GM19035 (cell line): ENCODE data around the gene DOK6.
"Not testable (repeated sequence)": the region's sequence is repeated elsewhere in the genome, so short reads cannot be mapped to it uniquely, and the experiment has no call there.

Source experiments
- ATAC-seq: cut with Tn5 transposase; IDR thresholded peaks from one replicate; pipeline ENCODE4 v1.9.1; 2021; ENCODE audit not compliant: unreplicated experiment

Gene DOK6

GRCh38 chr18:69400253-69400975, at the start of gene DOK6:
TSS of gene DOK6 (plus strand) at chr18:69400888.
- no peak for ATAC-seq

- ATAC-seq, result no peak
Observed at GRCh38 chr18:69353023-69353422, 47.7 kb upstream of the DOK6 start.

- no peak for ATAC-seq
Observed at GRCh38 chr18:69357590-69357989, 43.1 kb upstream of the DOK6 start.

- ATAC-seq, result no peak
Observed at GRCh38 chr18:69358212-69358895, 42.3 kb upstream of the DOK6 start.

GRCh38 chr18:69359768-69360167, 40.9 kb upstream of the DOK6 start:
- not testable (repeated sequence) for ATAC-seq

- ATAC-seq, result no peak
Observed at GRCh38 chr18:69364930-69365329, 35.8 kb upstream of the DOK6 start.

GRCh38 chr18:69365658-69366057, 35.0 kb upstream of the DOK6 start:
- no peak for ATAC-seq

GRCh38 chr18:69367104-69367503, 33.6 kb upstream of the DOK6 start:
- no peak for ATAC-seq

GRCh38 chr18:69371729-69372128, 29.0 kb upstream of the DOK6 start:
- no peak for ATAC-seq

- no peak for ATAC-seq
Observed at GRCh38 chr18:69380324-69380723, 20.4 kb upstream of the DOK6 start.

- ATAC-seq, result no peak
Observed at GRCh38 chr18:69383186-69383585, 17.5 kb upstream of the DOK6 start.

GRCh38 chr18:69387186-69387585, 13.5 kb upstream of the DOK6 start:
- ATAC-seq, result no peak

- ATAC-seq, result no peak
Observed at GRCh38 chr18:69388222-69388621, 12.5 kb upstream of the DOK6 start.

- ATAC-seq, result no peak
Observed at GRCh38 chr18:69397096-69397495, 3.6 kb upstream of the DOK6 start.

- ATAC-seq, result no peak
Observed at GRCh38 chr18:69399253-69399652, 1.4 kb upstream of the DOK6 start.

GRCh38 chr18:69400976-69401225, 213 bp downstream of the DOK6 start:
- ATAC-seq, result no peak

GRCh38 chr18:69401226-69401971, 711 bp downstream of the DOK6 start:
- ATAC-seq, result no peak

GRCh38 chr18:69401972-69402532, 1.4 kb downstream of the DOK6 start:
- no peak for ATAC-seq

- ATAC-seq, result no peak
Observed at GRCh38 chr18:69402533-69402989, 1.9 kb downstream of the DOK6 start.

GRCh38 chr18:69408522-69408921, 7.8 kb downstream of the DOK6 start:
- no peak for ATAC-seq

GRCh38 chr18:69411199-69411598, 10.5 kb downstream of the DOK6 start:
- ATAC-seq, result no peak

GRCh38 chr18:69414184-69414583, 13.5 kb downstream of the DOK6 start:
- no peak for ATAC-seq
